IMR-90 (cell line): ENCODE results near the gene POTEE. TPM values are rescaled to one million over a fixed set of nuclear protein-coding genes. Genes with fewer than 3 reads are reported as not detected.
"Not testable (repeated sequence)": the region's sequence is repeated elsewhere in the genome, so short reads cannot be mapped to it uniquely, and the experiment has no call there.

Experiments
- ATAC-seq: fragments of 200-7000 bp; cut with Tn5 transposase; 2 replicates; pipeline ENCODE4 v1.9.1; 2020; ENCODE audit warnings: low read depth, mild to moderate bottlenecking, moderate library complexity
- BruUV-seq: library from RNA; stranded (reverse); fragments of 400-500 nt; replicated peaks from 2 replicates; lab custom pipeline; 2021; lab: Mats Ljungman, UMichigan
- CTCF ChIA-PET: fragments of 300-600 bp; formaldehyde crosslinking; extraction: SDS; loops from one replicate; lab custom pipeline; 2021; ENCODE audit warnings: antibody characterized with exemption; lab: Yijun Ruan, JAX
- POLR2A ChIA-PET: fragments of 300-600 bp; sonication (Branson Sonifier 250); formaldehyde crosslinking; loops from one replicate; lab custom pipeline; 2022; ENCODE audit warnings: antibody characterized with exemption; ENCODE audit not compliant: unreplicated experiment; lab: Charles Lee
- DNase-seq: peaks from one replicate; pipeline ENCODE4 v3.0.0; 2013
- H2AFZ ChIP-seq: replicated peaks from 2 replicates; pipeline ENCODE3; 2013; ENCODE audit warnings: low read length, mild to moderate bottlenecking; ENCODE audit not compliant: poor library complexity
- H2AK5ac ChIP-seq: 2 replicates; pipeline ENCODE4 v1.6.1; 2013; ENCODE audit warnings: low read depth, low read length, inconsistent platforms
- H2AK9ac ChIP-seq: replicated peaks from 2 replicates; pipeline ENCODE3; 2013; ENCODE audit warnings: mild to moderate bottlenecking, low read depth, low read length, moderate library complexity; ENCODE audit not compliant: poor library complexity
- H2BK120ac ChIP-seq: 2 replicates; pipeline ENCODE4 v1.6.1; 2013; ENCODE audit warnings: low read depth, low read length, inconsistent platforms
- H2BK15ac ChIP-seq: 3 replicates; pipeline ENCODE4 v1.6.1; 2013; ENCODE audit warnings: low read depth, low read length, inconsistent platforms
- H2BK20ac ChIP-seq: 2 replicates; pipeline ENCODE4 v1.6.1; 2013; ENCODE audit warnings: low read depth, mild to moderate bottlenecking, inconsistent platforms, low read length, moderate library complexity
- H2BK5ac ChIP-seq: 2 replicates; pipeline ENCODE4 v1.6.1; 2013; ENCODE audit warnings: mild to moderate bottlenecking, low read depth, low read length, inconsistent platforms; ENCODE audit not compliant: poor library complexity, severe bottlenecking
- H3K14ac ChIP-seq: replicated peaks from 2 replicates; pipeline ENCODE4 v1.6.1; 2013; ENCODE audit warnings: low read depth, low read length, inconsistent platforms
- H3K18ac ChIP-seq: 2 replicates; pipeline ENCODE4 v1.6.1; 2013; ENCODE audit warnings: low read depth, low read length, control low read depth
- H3K23ac ChIP-seq: 2 replicates; pipeline ENCODE4 v1.6.1; 2013; ENCODE audit warnings: low read depth, low read length, inconsistent platforms
- H3K27ac ChIP-seq: 2 replicates; pipeline ENCODE4 v1.5.1; 2013; ENCODE audit warnings: mild to moderate bottlenecking, control low read depth, low read length; ENCODE audit not compliant: insufficient read depth
- H3K27me3 ChIP-seq: 2 replicates; pipeline ENCODE4 v1.6.1; 2013; ENCODE audit warnings: low read length; ENCODE audit not compliant: control insufficient read depth, insufficient read depth
- H3K36me3 ChIP-seq: 2 replicates; pipeline ENCODE4 v1.6.1; 2013; ENCODE audit warnings: low read length, mixed read lengths; ENCODE audit not compliant: control insufficient read depth, insufficient read depth
- H3K4ac ChIP-seq: 2 replicates; pipeline ENCODE4 v1.6.1; 2013; ENCODE audit warnings: low read depth, low read length, inconsistent platforms
- H3K4me1 ChIP-seq: 2 replicates; pipeline ENCODE4 v1.6.1; 2013; ENCODE audit warnings: low read length, mixed read lengths; ENCODE audit not compliant: control insufficient read depth, insufficient read depth
- H3K4me2 ChIP-seq: 2 replicates; pipeline ENCODE4 v1.6.1; 2013; ENCODE audit warnings: low read depth, mild to moderate bottlenecking, control low read depth, low read length, moderate library complexity
- H3K4me3 ChIP-seq: 2 replicates; pipeline ENCODE4 v1.5.1; 2013; ENCODE audit warnings: low read depth, mild to moderate bottlenecking, control low read depth, low read length, moderate library complexity; ENCODE audit not compliant: insufficient read depth
- H3K56ac ChIP-seq: 2 replicates; pipeline ENCODE4 v1.6.1; 2013; ENCODE audit warnings: low read length, inconsistent platforms; ENCODE audit not compliant: insufficient read depth; ENCODE audit errors: extremely low read depth
- H3K79me1 ChIP-seq, 2 experiments: 2 replicates each; pipeline ENCODE4 v1.6.1; 2013; ENCODE audit warnings: low read length in 2 of 2, inconsistent platforms in 1 of 2, low read depth in 1 of 2
- H3K9ac ChIP-seq: 2 replicates; pipeline ENCODE4 v1.6.1; 2013; ENCODE audit warnings: low read depth, low read length, control low read depth
- H3K9me1 ChIP-seq: 2 replicates; pipeline ENCODE4 v1.6.1; 2013; ENCODE audit warnings: low read length, inconsistent platforms; ENCODE audit not compliant: insufficient read depth
- H3K9me3 ChIP-seq: 2 replicates; pipeline ENCODE4 v1.6.1; 2013; ENCODE audit warnings: low read length; ENCODE audit not compliant: control insufficient read depth, insufficient read depth
- H4K20me1 ChIP-seq: 2 replicates; pipeline ENCODE4 v1.6.1; 2013; ENCODE audit warnings: low read length, inconsistent platforms; ENCODE audit not compliant: insufficient read depth
- H4K5ac ChIP-seq: 2 replicates; pipeline ENCODE4 v1.6.1; 2013; ENCODE audit warnings: mild to moderate bottlenecking, low read depth, low read length, control low read depth
- H4K8ac ChIP-seq, 2 experiments: 2 replicates each; pipeline ENCODE4 v1.6.1; 2013; ENCODE audit warnings: low read depth in 2 of 2, low read length in 2 of 2, control low read depth in 1 of 2, inconsistent platforms in 1 of 2
- H4K91ac ChIP-seq: 2 replicates; pipeline ENCODE4 v1.6.1; 2013; ENCODE audit warnings: low read depth, low read length, inconsistent platforms; ENCODE audit not compliant: insufficient read depth
- WGBS, 2 experiments: methylation state at CpG; one replicate each; pipeline versions ENCODE4 v1.1.5 to v1.1.7; 2013; ENCODE audit warnings: missing lambda C conversion rate in 2 of 2; ENCODE audit not compliant: insufficient read length in 1 of 2; ENCODE audit errors: extremely low coverage in 2 of 2; 5-methylcytosine and 5-hydroxymethylcytosine counted together
- dilution Hi-C: fragments of 300-500 bp; cut with HindIII; formaldehyde crosslinking; loops from one replicate; pipeline ENCODE4 v1.14.3; 2018; ENCODE audit warnings: low sequenced_read_pairs; ENCODE audit not compliant: unreplicated experiment
- in situ Hi-C: fragments of 300-500 bp; cut with MboI; formaldehyde crosslinking; loops from 3 replicates; pipeline ENCODE4 v1.14.3; 2019; ENCODE audit warnings: low sequenced_read_pairs, inconsistent platforms, mixed read lengths
- intact Hi-C: fragments of 100-400 bp; cut with micrococcal nuclease; formaldehyde crosslinking; loops from 2 replicates; pipeline ENCODE4 v1.10.0; 2022
- polyA plus RNA-seq, 3 experiments: library from polyadenylated mRNA; depleted of rRNA; stranded (reverse); fragments of >200 nt; gene quantifications; 2 replicates each; pipeline ENCODE4 v1.2.3, GENCODE V29; 2012; ENCODE audit warnings: low replicate concordance in 1 of 3
- total RNA-seq: library from RNA; depleted of rRNA; stranded (reverse); fragments of >200 nt; gene quantifications from 2 replicates; pipeline ENCODE4 v1.2.3, GENCODE V29; 2012

POTEE gene
- total and polyA plus RNA-seq, 2 of the 4 experiments (the other 2 are of a cell fraction), result 0.02 TPM; not detected in 1

- ATAC-seq, intact Hi-C loops, H2BK120ac ChIP-seq: not testable (repeated sequence)
Measured at GRCh38 chr2:131210434-131211211, 1.3 kb downstream of the POTEE start.

GRCh38 chr2:131217238-131217986 is 8.1 kb downstream of the POTEE start:
- ATAC-seq, result not testable (repeated sequence)

More at GRCh38 chr2:131210434-131211211, 1.3 kb downstream of the POTEE start:
- H2BK5ac ChIP-seq, H4K8ac ChIP-seq, BruUV-seq, H4K91ac ChIP-seq, H2AK5ac ChIP-seq, H2BK20ac ChIP-seq, POLR2A ChIA-PET, H3K79me1 ChIP-seq, H3K18ac ChIP-seq, H3K4me3 ChIP-seq, H2AFZ ChIP-seq, H2AK9ac ChIP-seq, H4K20me1 ChIP-seq, H3K36me3 ChIP-seq, H2BK15ac ChIP-seq, in situ Hi-C loops, H3K27me3 ChIP-seq, H3K4ac ChIP-seq, DNase-seq, CTCF ChIA-PET, H3K27ac ChIP-seq, H3K14ac ChIP-seq, H3K9me3 ChIP-seq, H3K4me1 ChIP-seq, H3K9ac ChIP-seq, H4K5ac ChIP-seq, H3K9me1 ChIP-seq, H3K23ac ChIP-seq, H3K56ac ChIP-seq, H3K4me2 ChIP-seq, dilution Hi-C loops: not testable (repeated sequence)
- no CpG with 5 or more reads among the region's 22 CpGs for WGBS, 2 experiments

More at GRCh38 chr2:131217238-131217986, 8.1 kb downstream of the POTEE start:
- H2BK20ac ChIP-seq, H4K5ac ChIP-seq, H3K4me3 ChIP-seq, H4K8ac ChIP-seq, H3K36me3 ChIP-seq, DNase-seq, H3K9me1 ChIP-seq, H3K14ac ChIP-seq, H3K18ac ChIP-seq, H3K27ac ChIP-seq, H3K4ac ChIP-seq, CTCF ChIA-PET, H3K9ac ChIP-seq, H3K9me3 ChIP-seq, H2BK5ac ChIP-seq, H4K91ac ChIP-seq, H2AK9ac ChIP-seq, H3K4me1 ChIP-seq, POLR2A ChIA-PET, intact Hi-C loops, in situ Hi-C loops, H3K27me3 ChIP-seq, dilution Hi-C loops, H3K56ac ChIP-seq, H3K79me1 ChIP-seq, BruUV-seq, H3K4me2 ChIP-seq, H2BK120ac ChIP-seq, H2AK5ac ChIP-seq, H2AFZ ChIP-seq, H3K23ac ChIP-seq, H2BK15ac ChIP-seq, H4K20me1 ChIP-seq: not testable (repeated sequence)
- WGBS, 2 experiments, result no CpG with 5 or more reads among the region's 60 CpGs
